H1 (cell line): Measurements from ENCODE around the gene CACNA2D3.

Source experiments
- CTCF ChIP-seq, 3 experiments: IDR thresholded peaks; 1 replicate in 2 of 3; 2 replicates in 1 of 3; pipeline versions ENCODE4 v1.5.1 to v1.6.1; 2011; ENCODE audit warnings: low read length in 3 of 3, mild to moderate bottlenecking in 3 of 3, inconsistent platforms in 2 of 3, low read depth in 1 of 3, moderate library complexity in 1 of 3; ENCODE audit not compliant: insufficient read depth in 1 of 3; ENCODE audit errors: control extremely low read depth in 1 of 3
- GTF2F1 ChIP-seq: IDR thresholded peaks from 2 replicates; pipeline ENCODE4 v1.6.1; 2012; ENCODE audit warnings: low read depth, low read length, improper control_type of control experiment, borderline replicate concordance
- KDM5A ChIP-seq: fragments of 200-600 bp; IDR thresholded peaks from 2 replicates; pipeline ENCODE4 v1.7.1; 2012; ENCODE audit warnings: mild to moderate bottlenecking, low read length, inconsistent platforms, mixed read lengths

GRCh38 chr3:54182242-54182641, 59.9 kb downstream of the CACNA2D3 start:
- TF ChIP-seq CTCF (IDR thresholded peaks at IDR 0.05; ENCODE audit: control extremely low read depth in 1 of 3, insufficient read depth in 1 of 3, low read depth in 1 of 3, low read length in 3 of 3) (no peak), GTF2F1 (no peak), KDM5A (no peak)
